Stimulated activated CD8-positive, alpha-beta memory T cell treated with anti-CD3 and anti-CD28 coated beads, Interleukin-7, amount 100 ng/mL, for 1 hour (primary cell): ENCODE measurements around the gene SORCS1.

Experiments used
- DNase-seq, 2 donors: peaks; one replicate each; pipeline ENCODE4 v3.0.0-alpha.2; 2020; ENCODE audit warnings: low read depth in 2 of 2

SORCS1 gene

DNA sequence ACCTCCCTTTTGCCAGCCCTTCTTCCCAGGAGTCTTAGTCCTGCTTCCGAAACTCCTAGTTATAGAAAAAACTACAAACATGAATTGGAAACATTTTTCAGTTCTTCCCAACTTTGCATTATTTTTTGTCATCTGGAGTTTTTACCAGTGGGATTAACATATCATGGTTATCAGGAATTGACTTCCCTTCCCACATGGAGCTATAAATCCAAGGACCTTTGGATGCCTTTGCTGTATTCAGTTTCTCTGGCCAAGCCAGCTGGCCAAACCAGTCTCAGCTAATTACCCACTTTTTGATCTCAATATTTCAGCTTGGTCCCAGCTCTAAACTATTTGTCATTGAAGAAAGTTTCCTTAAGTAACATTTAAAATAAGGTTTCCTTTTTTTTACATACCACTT lies 570.6 kb downstream of the SORCS1 start:
- no peak for DNase-seq

DNA sequence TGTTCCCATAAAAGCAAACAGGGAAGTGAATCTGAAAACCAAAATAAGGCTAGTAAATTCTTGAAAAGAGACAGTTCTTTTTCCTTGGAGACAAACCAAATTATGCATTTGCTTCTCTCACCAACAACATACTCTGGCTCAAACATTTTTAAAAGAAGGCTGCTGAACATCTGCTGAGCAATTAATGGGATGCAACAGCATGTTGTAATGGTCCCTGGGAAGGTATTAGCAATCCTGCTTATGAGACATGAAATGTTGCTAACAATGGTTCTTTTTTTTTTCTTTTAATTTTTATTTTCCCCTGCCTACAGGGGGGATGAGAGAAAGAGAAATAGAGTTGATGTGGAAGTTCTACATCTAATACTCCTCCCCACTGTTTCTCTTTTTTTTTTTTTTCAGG lies 572.1 kb downstream of the SORCS1 start:
- DNase-seq, result no peak

DNA sequence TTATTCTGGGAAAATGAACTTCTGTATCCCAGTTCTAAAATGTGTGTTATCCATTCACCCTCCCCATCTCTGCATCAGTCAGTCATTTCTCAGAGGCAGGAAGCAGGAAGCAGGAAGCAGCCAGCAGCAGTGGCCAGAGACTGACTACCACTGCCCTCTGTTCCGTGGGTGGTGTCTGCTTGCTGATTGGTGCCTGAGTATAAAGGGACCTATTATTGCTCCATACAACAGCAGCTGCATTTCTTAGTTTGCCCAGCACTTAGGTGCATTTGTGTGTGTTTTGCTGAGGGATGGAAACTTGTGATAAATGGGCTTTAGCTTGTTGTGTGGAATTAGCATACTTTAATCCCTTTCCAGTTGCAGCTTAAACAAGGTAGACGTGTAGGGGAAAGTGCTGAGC lies 582.2 kb downstream of the SORCS1 start:
- no peak for DNase-seq

DNA sequence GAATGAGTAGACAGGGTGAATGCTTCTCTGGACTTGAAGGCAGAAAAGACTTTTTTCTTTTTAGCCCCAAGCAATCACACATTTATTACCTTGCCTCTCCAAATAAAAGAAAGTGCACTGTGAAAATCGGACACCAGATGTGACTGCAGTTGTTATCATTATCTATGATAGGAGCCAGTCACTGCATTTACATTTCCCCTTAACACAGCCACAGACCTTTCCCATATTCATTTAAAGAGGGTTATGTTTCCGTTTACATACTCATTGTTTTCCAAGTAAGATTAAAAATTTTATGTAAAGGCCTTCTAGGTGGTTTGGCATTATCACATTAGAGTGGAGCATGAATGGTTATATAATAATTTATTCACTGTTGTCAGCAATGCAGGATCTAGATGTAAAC lies 586.8 kb downstream of the SORCS1 start:
- no peak for DNase-seq

DNA sequence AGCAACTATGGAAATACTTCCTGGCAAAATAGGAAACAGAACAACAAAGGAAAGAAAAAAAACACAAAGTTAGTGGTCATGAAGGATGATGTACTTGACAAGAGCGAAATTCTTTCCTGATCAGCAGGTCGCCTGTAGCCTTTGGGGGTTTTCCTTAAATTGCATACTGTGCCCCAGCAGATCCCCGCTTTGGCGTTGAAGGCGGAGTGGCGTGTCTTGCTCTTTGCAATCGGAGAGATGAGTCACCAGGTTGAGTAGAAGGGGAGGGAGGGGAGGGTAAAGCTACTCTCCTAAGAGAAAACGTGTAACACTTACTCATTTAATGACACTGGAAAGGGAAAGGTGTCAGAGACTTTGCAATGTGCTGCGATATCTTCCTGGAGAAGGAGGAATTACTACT lies 587.2 kb downstream of the SORCS1 start:
- no peak for DNase-seq

DNA sequence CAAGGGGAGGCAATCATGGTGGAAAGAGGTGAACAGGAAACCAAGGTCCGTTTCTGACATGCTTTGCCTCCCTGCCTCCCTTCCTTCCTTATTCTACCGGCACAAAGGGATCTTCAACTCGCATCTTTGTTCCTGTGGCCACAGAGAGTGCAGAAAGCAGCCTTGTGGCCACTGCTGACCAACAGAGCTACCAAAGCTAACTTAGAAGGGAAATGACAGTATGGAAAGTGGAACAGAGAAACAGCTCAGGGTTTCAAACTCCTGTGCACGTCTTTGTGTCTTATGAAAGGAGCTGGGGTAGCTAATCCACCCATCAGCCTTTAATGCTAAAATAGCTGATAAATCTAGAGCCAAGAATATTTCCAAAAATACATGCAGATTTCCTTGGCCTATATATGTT lies 588.0 kb downstream of the SORCS1 start:
- DNase-seq, result no peak

DNA sequence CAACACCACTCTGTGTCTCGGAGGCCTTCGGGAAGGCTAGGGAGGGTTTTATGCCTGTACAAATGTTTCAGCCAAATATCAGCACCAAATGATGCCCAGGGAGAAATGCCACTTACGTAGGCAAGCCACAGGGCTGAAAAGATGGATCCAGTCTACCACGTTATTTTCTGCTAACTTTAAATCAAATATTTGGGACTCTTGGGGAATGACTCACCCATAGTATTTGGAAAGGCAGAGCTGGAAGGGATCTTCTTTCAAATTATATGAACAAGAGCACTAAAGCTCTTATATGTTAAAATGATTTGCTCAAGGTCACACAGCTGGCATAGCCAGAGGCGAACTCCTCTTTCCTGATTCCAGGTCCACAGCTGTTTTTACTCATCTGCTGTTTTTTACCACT lies 591.4 kb downstream of the SORCS1 start:
- DNase-seq, result no peak

DNA sequence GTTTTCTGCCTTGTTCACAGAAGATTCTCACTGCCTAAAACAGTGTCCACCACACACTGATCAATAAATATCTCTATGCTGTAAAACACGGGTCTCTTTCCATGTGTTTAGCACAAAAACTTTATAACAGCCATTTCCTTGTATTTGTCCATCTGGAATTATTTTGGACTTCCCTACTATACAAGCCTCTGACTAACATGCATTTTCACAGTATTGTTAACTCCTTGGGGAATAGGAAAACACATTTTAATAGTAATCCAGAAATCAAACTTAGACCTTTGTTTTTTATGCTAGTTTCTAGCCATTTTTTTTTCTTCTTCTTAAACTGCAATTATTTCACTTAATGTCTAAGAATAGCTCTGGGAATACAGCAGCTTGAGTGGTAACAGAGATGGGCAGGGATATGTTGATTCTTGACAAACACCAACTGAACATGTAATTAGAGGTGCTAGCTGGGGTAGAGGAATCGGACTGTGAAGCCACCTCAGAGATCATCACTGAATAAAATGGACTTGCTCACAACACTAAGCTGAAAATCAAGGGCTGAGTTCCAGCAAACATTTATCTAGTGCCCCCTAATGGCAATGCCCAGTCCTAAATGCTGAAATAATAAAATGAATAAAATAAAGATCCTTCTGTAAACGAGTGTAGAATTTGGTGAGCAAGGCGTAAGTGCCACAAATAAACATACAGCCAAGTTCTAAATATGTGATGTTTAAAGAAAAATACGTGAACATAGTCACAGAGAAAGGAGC lies 593.1 kb downstream of the SORCS1 start:
- DNase-seq, result no peak

DNA sequence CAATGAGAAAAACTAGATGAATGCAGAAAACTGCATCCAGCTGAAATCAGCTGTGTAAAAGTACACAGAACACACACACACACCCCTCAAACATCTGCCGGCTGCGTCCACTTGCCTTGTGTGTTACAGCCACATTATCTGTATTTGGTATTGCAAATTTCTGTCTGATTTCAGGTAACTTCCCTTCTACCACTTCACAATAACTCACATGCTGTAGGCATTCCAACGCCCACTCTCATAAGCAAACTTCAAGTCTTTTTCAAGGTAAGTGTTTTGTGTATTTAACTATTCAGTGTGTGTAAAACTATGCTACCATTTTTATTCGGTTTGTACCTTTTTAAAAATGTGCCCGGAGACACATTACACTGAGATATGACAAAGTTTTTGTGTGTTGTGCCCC lies 594.2 kb downstream of the SORCS1 start:
- DNase-seq, result no peak

DNA sequence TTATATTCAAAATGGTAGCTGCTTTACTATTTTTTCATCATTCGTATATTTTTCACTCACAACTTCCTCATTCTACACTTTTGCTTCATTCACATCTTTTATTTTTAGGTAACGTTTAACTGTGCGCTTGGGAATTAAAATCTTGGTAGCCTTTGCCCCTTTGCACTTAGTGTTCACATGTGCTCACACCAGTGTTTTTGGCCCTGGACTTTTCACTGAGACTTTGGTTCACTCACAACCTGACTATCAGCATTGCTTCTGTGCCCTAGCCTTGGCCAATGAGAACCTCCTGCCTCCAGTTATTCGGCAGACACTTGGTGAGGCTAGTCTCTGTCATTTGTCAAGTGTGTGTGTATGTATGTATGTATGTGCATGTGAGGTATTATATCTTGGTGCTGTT lies 596.9 kb downstream of the SORCS1 start:
- DNase-seq, result no peak

DNA sequence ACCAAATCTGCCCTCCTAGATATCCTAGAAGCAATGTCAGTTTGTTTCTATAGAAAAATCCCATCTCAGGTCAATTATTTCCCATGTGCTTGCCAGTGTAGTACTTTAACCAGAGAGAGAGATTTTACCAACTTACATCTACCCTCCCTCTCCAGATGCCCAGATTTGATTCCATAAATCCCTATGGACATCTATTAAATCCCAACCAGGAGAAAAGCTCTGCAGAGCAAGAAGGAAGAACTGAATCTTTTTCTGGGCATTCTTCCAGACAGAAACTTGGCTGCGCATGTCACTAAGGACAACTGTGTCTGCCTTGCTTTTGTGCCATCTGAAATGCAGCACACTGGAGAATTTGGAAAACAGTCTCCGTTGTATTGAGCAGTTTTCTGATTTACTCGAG lies 597.6 kb downstream of the SORCS1 start:
- DNase-seq, result no peak

DNA sequence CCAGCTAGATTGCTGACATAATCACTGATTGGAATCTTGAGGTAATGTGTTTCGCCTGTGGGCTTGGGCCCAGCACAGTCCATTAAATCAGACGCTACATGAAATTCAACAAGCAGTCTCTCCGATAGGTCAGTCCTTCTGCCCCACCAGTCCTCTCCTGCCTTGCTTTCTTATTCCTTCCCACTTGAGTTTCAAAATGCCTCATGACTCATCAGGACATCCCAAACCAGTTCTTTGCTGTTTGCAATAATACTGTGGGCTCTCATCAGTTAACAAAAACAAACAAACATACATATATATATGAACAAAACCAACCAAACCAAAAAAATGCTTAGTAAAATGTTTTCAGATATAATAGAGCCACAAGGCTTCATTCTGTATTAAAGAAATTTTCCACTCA lies 599.0 kb downstream of the SORCS1 start:
- no peak for DNase-seq

DNA sequence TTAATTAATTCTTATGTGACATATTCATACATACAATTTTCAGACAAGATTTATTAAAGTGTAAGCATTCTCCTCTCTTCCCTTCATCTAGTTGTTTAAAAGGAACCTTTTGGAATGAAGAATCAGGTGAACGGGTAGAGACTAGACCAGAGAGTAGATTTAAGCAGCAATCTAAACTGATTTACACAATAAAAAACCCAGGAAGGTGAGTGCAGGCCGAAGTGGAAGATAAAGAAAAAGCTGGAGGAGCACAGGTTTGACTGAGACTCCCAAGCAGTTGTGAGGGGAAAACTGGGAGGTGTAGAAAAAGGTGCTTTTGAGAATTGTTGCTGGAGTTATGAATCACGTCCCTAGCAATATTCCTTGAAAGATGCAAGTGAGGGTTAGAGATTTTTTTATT lies 601.1 kb downstream of the SORCS1 start:
- no peak for DNase-seq

DNA sequence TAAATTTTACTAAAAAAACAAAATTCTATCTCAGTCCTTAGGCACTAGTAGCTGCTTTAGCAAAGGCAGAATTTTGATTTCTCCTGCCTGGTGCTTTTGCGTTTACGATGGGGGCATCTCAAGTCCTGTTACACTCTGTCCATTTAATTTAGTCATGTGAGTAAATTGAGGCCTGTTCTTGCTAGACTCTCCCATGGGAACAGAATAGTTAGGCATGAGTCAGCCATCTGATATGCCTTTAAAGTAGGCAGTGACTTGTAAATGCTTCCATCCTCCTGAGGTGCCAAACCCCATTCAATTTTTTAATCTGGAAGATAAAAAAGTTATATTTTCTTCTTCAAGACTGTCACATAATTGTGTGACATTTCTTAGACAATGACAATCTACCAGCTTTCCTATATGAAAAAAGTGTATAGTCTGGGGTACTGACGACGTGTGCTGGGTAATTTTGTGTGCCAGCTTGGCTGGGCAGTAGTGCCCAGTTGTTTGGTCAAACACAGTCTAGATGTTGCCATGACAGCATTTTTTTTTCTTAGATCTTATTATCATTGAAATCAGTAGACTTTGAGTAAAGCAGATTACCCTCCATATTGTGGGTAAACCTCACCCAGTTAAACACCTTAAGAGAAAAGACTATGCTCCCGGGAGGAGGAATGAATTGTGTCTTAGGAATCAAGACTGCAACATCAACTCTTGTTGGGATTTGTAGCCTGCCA lies 603.4 kb downstream of the SORCS1 start:
- DNase-seq, result no peak

DNA sequence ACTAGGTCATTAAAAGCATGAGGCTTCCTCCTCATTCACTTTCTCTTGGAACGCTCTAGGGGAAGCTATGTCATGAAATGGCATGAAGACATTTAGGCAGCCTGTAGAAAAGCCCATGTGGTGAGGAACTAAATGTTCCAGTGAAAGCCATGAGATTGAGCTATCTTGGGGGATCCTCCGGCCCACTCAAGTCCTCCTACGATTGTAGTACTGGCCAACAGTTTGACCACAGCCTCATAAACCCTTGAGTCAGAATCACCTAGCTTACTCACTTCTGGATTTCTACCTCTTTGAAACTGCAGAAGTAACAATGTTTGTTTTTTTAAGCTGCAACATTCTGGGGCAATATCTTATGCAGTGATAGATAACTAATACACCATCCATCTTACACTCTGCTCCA lies 605.1 kb downstream of the SORCS1 start:
- DNase-seq, result no peak

DNA sequence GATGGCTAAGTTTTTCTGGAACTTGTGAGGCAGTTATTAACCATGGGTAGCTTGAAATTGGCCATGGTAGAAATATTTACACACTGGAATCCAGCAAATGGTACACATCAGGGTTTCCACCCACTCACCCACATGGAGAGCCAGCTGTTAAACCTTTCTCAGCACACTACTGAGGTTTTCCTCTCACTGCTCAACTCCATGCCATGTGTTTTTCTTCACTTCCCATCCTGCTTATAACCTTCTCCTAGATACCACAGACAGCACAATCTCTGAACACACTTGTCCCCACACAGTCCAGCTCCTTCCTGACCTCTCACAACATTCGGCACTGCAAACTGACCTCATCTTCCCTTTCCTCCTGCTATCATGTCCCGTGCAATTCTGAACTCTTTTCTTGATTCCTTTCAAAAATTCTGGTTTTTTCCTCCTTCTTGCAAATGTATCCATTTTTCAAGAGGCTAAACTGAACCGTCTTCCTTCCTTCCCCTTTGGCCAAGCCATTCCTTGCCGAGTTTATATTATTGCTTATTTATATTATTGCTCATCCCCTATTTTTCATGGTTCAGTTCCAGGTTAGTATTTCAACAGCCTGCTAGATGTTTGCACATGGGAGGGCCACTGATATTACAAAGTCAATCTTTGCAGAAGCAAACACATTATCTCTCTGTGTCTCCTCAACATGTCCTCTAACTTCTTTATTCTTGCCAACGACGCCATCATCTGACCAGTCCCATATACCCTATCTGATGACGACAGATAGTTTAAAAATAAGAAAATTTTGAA lies 606.4 kb downstream of the SORCS1 start:
- DNase-seq, result no peak

DNA sequence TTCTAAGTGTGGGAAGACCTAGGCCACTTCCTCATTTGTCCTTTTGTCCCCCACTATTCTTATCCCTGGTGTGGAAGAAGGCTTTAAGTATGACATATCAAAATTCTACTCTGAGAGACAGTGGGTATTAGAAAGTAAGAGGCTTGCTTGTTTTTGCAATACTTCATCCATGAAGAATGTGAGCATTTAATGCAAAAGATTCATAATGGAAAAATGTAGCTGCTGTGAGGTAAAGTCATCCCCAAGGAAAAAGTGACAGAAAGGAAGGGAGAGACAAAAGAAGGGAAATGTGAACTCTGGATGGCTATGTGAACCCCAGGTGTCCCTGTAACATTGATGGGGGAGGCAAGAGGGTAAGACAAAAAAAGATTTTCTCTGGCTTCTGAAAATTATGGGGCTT lies 607.5 kb downstream of the SORCS1 start:
- DNase-seq, result no peak

DNA sequence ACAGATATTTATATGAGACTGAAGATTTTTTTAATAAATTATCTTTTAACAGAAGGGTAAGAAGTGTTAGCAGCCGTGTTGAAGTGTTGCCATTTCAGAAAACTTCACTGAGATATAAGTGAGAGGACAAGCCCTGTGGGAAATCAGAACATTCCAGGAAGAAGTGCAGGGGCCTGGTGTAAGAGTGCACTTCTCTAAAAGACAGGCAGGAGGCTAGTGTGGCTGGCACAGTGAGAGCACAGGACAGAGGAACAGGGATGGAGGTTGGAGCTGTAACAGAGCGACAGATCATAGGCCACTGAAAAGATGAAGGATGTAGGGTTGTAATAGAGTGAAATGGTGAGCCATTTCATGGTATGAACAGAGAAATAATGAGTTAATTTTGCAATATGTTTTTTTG lies 608.9 kb downstream of the SORCS1 start:
- no peak for DNase-seq

DNA sequence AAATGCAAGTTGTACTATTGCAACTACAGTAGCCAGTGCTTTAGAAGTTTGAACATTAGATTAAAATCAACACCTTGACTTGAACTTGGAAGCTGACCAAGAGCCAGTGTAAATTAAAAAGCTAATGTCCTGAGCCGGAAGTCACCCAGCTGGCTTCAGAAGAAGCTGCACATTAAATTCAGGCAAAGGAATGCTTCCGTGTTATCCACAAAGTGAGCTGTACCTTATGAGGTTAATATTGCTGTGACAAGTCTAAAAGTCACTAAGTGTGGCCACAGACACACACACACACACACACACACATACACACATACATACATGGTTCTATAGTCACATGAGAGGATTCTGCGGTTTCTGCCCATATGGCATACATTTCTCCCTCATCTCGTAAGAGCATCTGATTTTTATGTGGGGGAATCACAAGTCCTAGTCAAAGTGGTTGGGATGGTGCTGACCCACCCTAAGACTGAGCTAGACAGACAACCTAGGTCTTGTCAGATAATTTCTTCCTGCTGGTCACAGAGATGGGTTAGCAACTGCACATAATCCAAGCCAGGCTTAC lies 612.9 kb downstream of the SORCS1 start:
- no peak for DNase-seq

DNA sequence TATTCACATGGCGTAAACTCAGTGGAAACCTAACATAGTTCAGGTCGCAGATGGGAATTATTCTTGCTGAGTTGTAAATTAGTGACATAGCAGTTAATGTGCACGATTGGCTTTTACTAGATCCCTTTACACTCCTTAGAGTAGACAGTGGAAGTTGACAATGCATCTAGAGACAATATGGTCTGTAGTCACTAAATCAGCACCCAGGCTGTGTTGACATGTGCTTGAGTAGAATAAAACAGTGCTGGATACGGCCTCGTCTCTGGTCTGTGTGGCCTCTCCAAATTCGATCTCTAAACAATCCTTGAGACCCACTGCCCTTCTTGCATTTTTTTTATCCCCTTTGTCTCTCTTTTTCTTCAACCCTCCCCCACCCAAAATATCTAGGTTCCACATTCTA lies 615.7 kb downstream of the SORCS1 start:
- DNase-seq, result no peak

DNA sequence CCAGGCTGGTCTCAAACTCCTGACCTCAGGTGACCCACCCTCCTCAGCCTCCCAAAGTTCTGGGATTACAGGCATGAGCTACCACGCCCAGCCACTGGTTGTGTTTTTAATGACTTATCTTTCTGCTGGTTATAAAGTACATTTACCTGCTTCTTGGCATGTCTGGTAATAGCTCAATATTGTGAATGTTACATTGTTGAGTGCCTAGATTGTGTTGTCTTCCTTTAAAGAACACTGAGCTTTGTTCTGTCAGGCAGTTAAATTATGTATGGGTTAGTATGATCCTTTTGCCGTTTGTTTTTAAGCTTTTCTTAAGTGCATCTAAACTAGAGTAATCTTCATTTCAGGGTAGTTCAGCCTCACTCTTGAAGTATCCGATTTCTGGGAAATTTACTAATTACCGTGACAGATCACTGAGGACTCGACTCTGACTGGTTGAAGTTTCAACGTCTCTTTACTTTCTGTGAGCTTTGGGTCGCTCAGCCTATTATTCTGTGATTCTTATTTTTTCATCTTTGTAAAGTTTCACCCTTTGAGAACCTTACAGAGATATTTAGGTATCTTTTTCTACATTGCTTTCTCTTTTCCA lies 617.4 kb downstream of the SORCS1 start:
- no peak for DNase-seq

DNA sequence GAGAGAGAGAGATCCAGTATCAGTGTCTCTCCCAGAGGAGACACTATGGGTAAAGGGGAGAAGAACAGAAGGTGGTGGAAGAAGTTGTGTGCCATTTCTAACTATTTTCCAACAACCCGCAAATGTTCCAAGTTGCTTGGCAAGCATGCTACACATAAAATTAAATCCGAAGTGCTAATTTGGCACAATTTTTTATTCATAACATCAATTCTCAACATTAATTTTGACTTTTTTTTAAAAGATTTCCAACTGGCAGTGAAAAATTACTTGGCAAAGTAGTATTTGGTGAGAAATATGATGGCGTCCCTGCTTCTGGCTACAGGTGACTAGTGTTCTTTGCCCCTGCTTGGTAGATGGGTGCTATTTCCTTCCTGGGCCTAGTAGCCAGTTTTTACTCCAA lies 622.0 kb downstream of the SORCS1 start:
- DNase-seq, result no peak
